ENCODE results near the gene CDC42EP1. TPM values are rescaled to one million over a fixed set of nuclear protein-coding genes. Genes with fewer than 3 reads are reported as not detected.

The CDC42EP1 gene
- total RNA-seq, 1 experiment from 2014 or later, result 62.5 TPM

- Histone ChIP-seq H3K27me3 (ENCODE audit: control insufficient read depth, insufficient read depth, low read length) (no peaks in the 10 kb centered on the region), H3K36me3 (ENCODE audit: control insufficient read depth, insufficient read depth, low read length) (no peaks in the 10 kb centered on the region), H3K4me3 (ENCODE audit: low read depth in 2 of 2, low read length in 2 of 2) (no peak overlapping the region), H3K4me1 (ENCODE audit: control insufficient read depth, insufficient read depth, low read length) (no peaks in the 10 kb centered on the region), H3K9me3 (ENCODE audit: control insufficient read depth, insufficient read depth, low read depth, low read length) (no peaks in the 10 kb centered on the region), H3K27ac (ENCODE audit: low read length) (no peak overlapping the region)
- ChIA-PET CTCF (interaction anchor here (0.7 kb wide), 1 partner anchor 31 kb away, joined by 5 read pairs; no protein-coding TSS in a partner anchor), POLR2A (no interaction called here)
- in situ Hi-C loops (cut with HindIII; ENCODE audit: low pct_unique_long_range_greater_than_20kb, low sequenced_read_pairs), result no loop called here
- ATAC-seq, result no peak
- TF ChIP-seq SIN3A (IDR thresholded peaks at IDR 0.05; ENCODE audit: borderline replicate concordance, insufficient read depth, low read depth, low read length) (no peak), POLR2AphosphoS5 (IDR thresholded peaks at IDR 0.05; ENCODE audit: low read depth, low read length) (no peak), TCF7L2 (IDR thresholded peaks at IDR 0.05; ENCODE audit: low read depth, low read length) (no peak)
- TF ChIP-seq, protein P1, sequence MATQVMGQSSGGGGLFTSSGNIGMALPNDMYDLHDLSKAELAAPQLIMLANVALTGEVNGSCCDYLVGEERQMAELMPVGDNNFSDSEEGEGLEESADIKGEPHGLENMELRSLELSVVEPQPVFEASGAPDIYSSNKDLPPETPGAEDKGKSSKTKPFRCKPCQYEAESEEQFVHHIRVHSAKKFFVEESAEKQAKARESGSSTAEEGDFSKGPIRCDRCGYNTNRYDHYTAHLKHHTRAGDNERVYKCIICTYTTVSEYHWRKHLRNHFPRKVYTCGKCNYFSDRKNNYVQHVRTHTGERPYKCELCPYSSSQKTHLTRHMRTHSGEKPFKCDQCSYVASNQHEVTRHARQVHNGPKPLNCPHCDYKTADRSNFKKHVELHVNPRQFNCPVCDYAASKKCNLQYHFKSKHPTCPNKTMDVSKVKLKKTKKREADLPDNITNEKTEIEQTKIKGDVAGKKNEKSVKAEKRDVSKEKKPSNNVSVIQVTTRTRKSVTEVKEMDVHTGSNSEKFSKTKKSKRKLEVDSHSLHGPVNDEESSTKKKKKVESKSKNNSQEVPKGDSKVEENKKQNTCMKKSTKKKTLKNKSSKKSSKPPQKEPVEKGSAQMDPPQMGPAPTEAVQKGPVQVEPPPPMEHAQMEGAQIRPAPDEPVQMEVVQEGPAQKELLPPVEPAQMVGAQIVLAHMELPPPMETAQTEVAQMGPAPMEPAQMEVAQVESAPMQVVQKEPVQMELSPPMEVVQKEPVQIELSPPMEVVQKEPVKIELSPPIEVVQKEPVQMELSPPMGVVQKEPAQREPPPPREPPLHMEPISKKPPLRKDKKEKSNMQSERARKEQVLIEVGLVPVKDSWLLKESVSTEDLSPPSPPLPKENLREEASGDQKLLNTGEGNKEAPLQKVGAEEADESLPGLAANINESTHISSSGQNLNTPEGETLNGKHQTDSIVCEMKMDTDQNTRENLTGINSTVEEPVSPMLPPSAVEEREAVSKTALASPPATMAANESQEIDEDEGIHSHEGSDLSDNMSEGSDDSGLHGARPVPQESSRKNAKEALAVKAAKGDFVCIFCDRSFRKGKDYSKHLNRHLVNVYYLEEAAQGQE (IDR thresholded peaks at IDR 0.05; ENCODE audit: insufficient read depth in 1 of 2, low read depth in 2 of 2, low read length in 1 of 2), result no peak
- TF ChIP-seq, protein P2, sequence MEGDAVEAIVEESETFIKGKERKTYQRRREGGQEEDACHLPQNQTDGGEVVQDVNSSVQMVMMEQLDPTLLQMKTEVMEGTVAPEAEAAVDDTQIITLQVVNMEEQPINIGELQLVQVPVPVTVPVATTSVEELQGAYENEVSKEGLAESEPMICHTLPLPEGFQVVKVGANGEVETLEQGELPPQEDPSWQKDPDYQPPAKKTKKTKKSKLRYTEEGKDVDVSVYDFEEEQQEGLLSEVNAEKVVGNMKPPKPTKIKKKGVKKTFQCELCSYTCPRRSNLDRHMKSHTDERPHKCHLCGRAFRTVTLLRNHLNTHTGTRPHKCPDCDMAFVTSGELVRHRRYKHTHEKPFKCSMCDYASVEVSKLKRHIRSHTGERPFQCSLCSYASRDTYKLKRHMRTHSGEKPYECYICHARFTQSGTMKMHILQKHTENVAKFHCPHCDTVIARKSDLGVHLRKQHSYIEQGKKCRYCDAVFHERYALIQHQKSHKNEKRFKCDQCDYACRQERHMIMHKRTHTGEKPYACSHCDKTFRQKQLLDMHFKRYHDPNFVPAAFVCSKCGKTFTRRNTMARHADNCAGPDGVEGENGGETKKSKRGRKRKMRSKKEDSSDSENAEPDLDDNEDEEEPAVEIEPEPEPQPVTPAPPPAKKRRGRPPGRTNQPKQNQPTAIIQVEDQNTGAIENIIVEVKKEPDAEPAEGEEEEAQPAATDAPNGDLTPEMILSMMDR (IDR thresholded peaks at IDR 0.05), result no peak
- DNase-seq (ENCODE audit: low read depth, low spot score), result no peak
- intact Hi-C loops (cut with micrococcal nuclease; ENCODE audit: unreplicated experiment), result no loop called here
- BruUV-seq (replicated peaks), result no TSS peak
Observed at GRCh38 chr22:37575490-37576003, 15.3 kb downstream of the CDC42EP1 start.

GRCh38 chr22:37578002-37578401, 17.7 kb downstream of the CDC42EP1 start:
- no peaks in the 10 kb centered on the region for H3K4me1 ChIP-seq (ENCODE audit: control insufficient read depth, insufficient read depth, low read length)
- TF ChIP-seq TCF7L2 (IDR thresholded peaks at IDR 0.05; ENCODE audit: low read depth, low read length) (no peak), SIN3A (IDR thresholded peaks at IDR 0.05; ENCODE audit: borderline replicate concordance, insufficient read depth, low read depth, low read length) (no peak)
- TF ChIP-seq, protein P2 (IDR thresholded peaks at IDR 0.05), result no peak
- CTCF ChIA-PET, result no interaction called here
- intact Hi-C loops (cut with micrococcal nuclease; ENCODE audit: unreplicated experiment) (no loop called here), in situ Hi-C loops (cut with HindIII; ENCODE audit: low pct_unique_long_range_greater_than_20kb, low sequenced_read_pairs) (no loop called here)
- no peaks in the 10 kb centered on the region for H3K9me3 ChIP-seq (ENCODE audit: control insufficient read depth, insufficient read depth, low read depth, low read length)
- no peak for DNase-seq (ENCODE audit: low read depth, low spot score)
- H3K27ac ChIP-seq (ENCODE audit: low read length), result no peak overlapping the region
- POLR2A ChIA-PET, result no interaction called here
- no peaks in the 10 kb centered on the region for H3K27me3 ChIP-seq (ENCODE audit: control insufficient read depth, insufficient read depth, low read length)
- no peak; the same call in 1 of the 2 replicates for ATAC-seq
- H3K36me3 ChIP-seq (ENCODE audit: control insufficient read depth, insufficient read depth, low read length), result no peaks in the 10 kb centered on the region
- BruUV-seq (replicated peaks), result no TSS peak
- no peak overlapping the region for H3K4me3 ChIP-seq (ENCODE audit: low read depth in 2 of 2, low read length in 2 of 2)
